Esophagus muscularis mucosa (tissue), 4 donors: ENCODE data around the gene FPR1. TPM values are rescaled to one million over a fixed set of nuclear protein-coding genes. Genes with fewer than 3 reads are reported as not detected.

ENCODE experiments used
- DNase-seq: peaks from one replicate; pipeline ENCODE4 v3.0.0-alpha.2; 2017; ENCODE audit errors: extremely low spot score
- H3K27ac ChIP-seq, 4 donors: fragments of 200-600 bp; sonication (generic); replicated peaks in 1 of 4; 1 replicate in 3 of 4; 2 replicates in 1 of 4; pipeline ENCODE4 v1.5.1; 2016 to 2019; ENCODE audit warnings: mild to moderate bottlenecking in 1 of 4
- H3K27me3 ChIP-seq, 4 donors: fragments of 200-600 bp; sonication (generic); one replicate each; pipeline versions ENCODE4 v1.5.1 to v1.6.0; 2016 to 2019
- H3K36me3 ChIP-seq, 4 donors: fragments of 200-600 bp; sonication (generic); one replicate each; pipeline ENCODE4 v1.5.1; 2016 to 2019
- H3K4me1 ChIP-seq, 4 donors: fragments of 200-600 bp; sonication (generic); one replicate each; pipeline ENCODE4 v1.5.1; 2016 to 2019
- H3K4me3 ChIP-seq, 4 donors: fragments of 200-600 bp; sonication (generic); 1 replicate in 2 of 4; 2 replicates in 2 of 4; pipeline ENCODE4 v1.5.1; 2016 to 2019; ENCODE audit warnings: mild to moderate bottlenecking in 4 of 4, moderate library complexity in 1 of 4
- H3K9me3 ChIP-seq, 4 donors: fragments of 200-600 bp; sonication (generic); 1 replicate in 3 of 4; 2 replicates in 1 of 4; pipeline ENCODE4 v1.5.1; 2016 to 2019
- EP300 ChIP-seq: sonication (generic); formaldehyde crosslinking; IDR thresholded peaks from one replicate; pipeline ENCODE4 v1.6.1; 2017; ENCODE audit warnings: antibody characterized with exemption
- POLR2A ChIP-seq: fragments of 450-650 bp; IDR thresholded peaks from one replicate; pipeline ENCODE4 v1.6.1; 2017; ENCODE audit warnings: antibody characterized with exemption, moderate library complexity, mild to moderate bottlenecking, low read depth
- POLR2AphosphoS5 ChIP-seq, 2 donors: sonication (generic); formaldehyde crosslinking; IDR thresholded peaks; one replicate each; pipeline ENCODE4 v1.6.1; 2017; ENCODE audit warnings: antibody characterized with exemption in 2 of 2
- WGBS: methylation state at CpG from one replicate; pipeline ENCODE4 v1.1.5; 2018; 5-methylcytosine and 5-hydroxymethylcytosine counted together
- intact Hi-C: fragments of 100-400 bp; cut with DNase I; formaldehyde crosslinking; loops from one replicate; pipeline ENCODE4 v1.15.1; 2023
- total RNA-seq, 4 donors: library from RNA; depleted of rRNA; stranded (reverse); fragments of >200 nt; gene quantifications; one replicate each; pipeline versions ENCODE4 v1.1.0 to v1.2.1, GENCODE V29; 2016
- TF ChIP-seq, protein P1 (sequence below), 3 experiments: fragments of 200-600 bp in 2 of 3; fragments of 450-650 bp in 1 of 3; sonication (generic) in 2 of 3; IDR thresholded peaks; one replicate each; pipeline ENCODE4 v1.5.1; 2017 to 2019; ENCODE audit warnings: antibody characterized with exemption in 3 of 3, mild to moderate bottlenecking in 2 of 3, moderate library complexity in 1 of 3

The FPR1 gene
- total RNA-seq, 4 donors from 2014 or later = 3.7 to 38.9 (median 7.7) TPM

DNA sequence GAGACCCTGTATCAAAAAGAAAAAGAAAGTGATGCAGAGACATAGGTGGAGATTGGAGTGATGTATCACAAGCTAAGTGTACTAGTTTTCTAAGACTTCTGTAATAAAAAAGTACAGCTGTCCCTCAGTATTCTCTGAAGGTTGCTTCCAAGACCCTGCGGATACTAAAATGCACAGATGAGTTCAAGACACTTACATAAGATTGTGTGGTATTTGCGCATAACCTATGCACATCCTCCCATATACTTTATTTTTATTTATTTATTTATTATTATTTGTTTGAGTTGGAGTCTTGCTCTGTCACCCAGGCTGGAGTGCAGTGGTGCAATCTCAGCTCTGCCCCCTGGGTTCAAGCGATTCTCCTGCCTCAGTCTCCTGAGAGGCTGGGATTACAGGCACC, 14.3 kb downstream of the FPR1 start:
- 94% methylated on average over 3 of the region's 3 CpGs for WGBS
- intact Hi-C loops = no loop called here
- H3K4me3 ChIP-seq = no peak overlapping the region
- no peaks in the 10 kb centered on the region for H3K4me1 ChIP-seq
- TF ChIP-seq, protein P1, sequence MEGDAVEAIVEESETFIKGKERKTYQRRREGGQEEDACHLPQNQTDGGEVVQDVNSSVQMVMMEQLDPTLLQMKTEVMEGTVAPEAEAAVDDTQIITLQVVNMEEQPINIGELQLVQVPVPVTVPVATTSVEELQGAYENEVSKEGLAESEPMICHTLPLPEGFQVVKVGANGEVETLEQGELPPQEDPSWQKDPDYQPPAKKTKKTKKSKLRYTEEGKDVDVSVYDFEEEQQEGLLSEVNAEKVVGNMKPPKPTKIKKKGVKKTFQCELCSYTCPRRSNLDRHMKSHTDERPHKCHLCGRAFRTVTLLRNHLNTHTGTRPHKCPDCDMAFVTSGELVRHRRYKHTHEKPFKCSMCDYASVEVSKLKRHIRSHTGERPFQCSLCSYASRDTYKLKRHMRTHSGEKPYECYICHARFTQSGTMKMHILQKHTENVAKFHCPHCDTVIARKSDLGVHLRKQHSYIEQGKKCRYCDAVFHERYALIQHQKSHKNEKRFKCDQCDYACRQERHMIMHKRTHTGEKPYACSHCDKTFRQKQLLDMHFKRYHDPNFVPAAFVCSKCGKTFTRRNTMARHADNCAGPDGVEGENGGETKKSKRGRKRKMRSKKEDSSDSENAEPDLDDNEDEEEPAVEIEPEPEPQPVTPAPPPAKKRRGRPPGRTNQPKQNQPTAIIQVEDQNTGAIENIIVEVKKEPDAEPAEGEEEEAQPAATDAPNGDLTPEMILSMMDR (IDR thresholded peaks at IDR 0.05) = no peak
- no peak for TF ChIP-seq EP300
- no peak overlapping the region for H3K27ac ChIP-seq
- H3K9me3 ChIP-seq = no peaks in the 10 kb centered on the region
- no peak for DNase-seq
- H3K27me3 ChIP-seq = peaks cover 0 to 74% (median 0%) of the 10 kb centered on the region in 4 donors
- H3K36me3 ChIP-seq = no peaks in the 10 kb centered on the region

DNA sequence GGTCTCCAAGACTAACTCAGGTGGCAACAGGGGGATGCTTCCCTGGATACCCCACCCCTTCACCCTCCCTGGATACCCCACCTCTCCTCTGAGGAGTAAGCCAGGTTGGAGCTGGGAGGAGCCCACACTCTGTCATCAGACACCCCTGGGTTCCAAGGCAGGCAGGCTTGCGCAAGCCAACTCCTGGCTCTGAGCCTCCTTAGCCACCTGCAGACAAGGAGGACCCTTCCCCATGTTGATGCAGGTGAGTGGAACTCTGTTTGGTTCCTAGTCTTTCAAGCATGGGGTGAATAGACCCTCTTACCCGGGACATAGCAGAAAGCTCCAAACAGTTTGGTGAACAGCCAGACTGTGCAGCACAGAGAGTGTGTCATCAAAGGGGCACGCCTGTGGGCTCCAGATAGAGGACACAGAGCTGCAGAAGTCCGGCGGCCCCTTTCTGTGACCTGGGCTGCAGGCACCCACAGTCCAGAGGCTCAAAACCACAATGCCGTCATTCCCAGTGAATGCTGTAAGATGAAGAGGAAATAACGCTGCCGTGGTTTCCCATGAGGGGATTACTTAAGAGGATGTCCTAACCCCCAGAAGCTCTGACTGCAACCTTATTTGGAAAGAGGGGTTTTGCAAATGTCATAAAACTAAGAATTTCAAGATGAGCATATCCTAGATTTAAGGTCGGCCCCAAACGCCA, 15.8 kb downstream of the FPR1 start:
- Histone ChIP-seq H3K36me3 (no peaks in the 10 kb centered on the region), H3K27me3 (peaks cover 0 to 75% (median 0%) of the 10 kb centered on the region in 4 donors), H3K4me3 (no peak overlapping the region), H3K4me1 (no peaks in the 10 kb centered on the region), H3K27ac (no peak overlapping the region), H3K9me3 (no peaks in the 10 kb centered on the region)
- 63% methylated on average over 8 of the region's 10 CpGs for WGBS
- intact Hi-C loops = no loop called here
- no peak for DNase-seq
- TF ChIP-seq POLR2AphosphoS5 (IDR thresholded peaks at IDR 0.05) = peak in 1 of 2 donors; percentile 24
- TF ChIP-seq, protein P1 (IDR thresholded peaks at IDR 0.05) = no peak
- no peak for TF ChIP-seq POLR2A
- TF ChIP-seq EP300 = peak; percentile 63

DNA sequence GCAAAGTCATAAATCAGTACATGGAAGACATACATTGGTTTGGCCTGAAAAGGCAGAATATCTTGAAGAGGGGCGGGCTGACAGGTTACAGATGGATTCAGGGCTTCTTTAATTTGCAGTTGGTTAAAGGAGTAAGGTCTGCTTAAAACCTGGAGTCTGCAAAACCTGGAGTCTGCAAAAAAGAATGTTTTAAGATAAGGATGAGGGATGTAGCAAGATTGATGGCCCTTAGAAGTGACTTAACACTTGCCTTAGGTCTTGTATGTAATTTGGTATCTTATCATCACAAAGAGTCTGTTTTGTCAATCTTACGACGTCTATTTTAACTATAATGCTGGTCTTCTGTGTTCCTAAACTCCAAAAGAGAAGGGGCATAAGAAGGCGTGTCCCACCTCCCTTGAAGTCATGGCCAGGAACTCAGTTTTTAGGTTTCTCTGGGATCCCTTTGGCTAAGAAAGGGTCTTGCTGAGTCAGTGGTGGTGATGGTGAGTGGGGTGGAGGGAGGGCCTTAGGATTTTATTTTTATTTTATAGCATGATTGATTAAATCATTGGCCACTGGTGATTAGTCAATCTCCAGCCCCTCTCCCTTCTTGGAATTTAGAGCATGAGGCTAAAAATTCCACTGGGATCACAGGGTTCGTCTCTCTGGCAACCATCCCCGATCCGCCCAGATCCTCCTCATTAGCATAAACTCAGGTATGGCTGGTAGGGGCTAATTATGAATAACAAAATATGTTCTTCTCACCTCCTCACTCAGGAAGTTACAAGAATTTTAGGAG, 17.7 kb downstream of the FPR1 start:
- peaks cover 0 to 82% (median 0%) of the 10 kb centered on the region in 4 donors for H3K27me3 ChIP-seq
- H3K9me3 ChIP-seq = no peaks in the 10 kb centered on the region
- TF ChIP-seq EP300 = no peak
- no peak for TF ChIP-seq POLR2AphosphoS5 (IDR thresholded peaks at IDR 0.05)
- TF ChIP-seq, protein P1 (IDR thresholded peaks at IDR 0.05) = no peak
- no peak for TF ChIP-seq POLR2A

DNA sequence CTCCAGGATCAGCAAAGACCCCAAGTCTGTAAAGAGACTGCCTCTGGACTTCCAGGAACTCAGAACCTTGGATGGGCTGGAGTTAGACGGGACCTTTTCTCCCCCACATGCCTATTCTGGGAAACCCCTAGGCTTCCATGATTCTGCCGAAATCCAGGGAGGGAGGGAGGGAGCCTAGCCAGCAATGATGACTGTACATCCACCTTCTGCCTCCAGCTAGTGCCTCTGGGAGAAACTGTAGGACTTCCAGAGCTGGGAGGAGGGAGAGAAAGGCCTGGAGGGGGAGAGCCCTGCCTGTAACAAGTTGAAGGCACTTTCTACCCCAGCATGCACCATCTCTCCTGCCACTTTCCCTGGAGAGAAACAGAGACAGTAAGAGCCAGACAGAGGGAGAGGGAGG, 21.9 kb downstream of the FPR1 start:
- DNase-seq = no peak
- Histone ChIP-seq H3K27ac (no peak overlapping the region), H3K4me1 (peaks cover 0 to 10% (median 8%) of the 10 kb centered on the region in 4 donors), H3K27me3 (peaks cover 0 to 88% (median 8%) of the 10 kb centered on the region in 4 donors), H3K9me3 (no peaks in the 10 kb centered on the region), H3K4me3 (no peak overlapping the region), H3K36me3 (no peaks in the 10 kb centered on the region)
- TF ChIP-seq EP300 (no peak), POLR2A (no peak), POLR2AphosphoS5 (IDR thresholded peaks at IDR 0.05) (no peak)
- TF ChIP-seq, protein P1 (IDR thresholded peaks at IDR 0.05) = no peak
- intact Hi-C loops = no loop called here
- 58% methylated on average over 2 of the region's 2 CpGs for WGBS

More for the DNA sequence above, 17.7 kb downstream of the FPR1 start:
- intact Hi-C loops = no loop called here
- no peak for DNase-seq
- no peak overlapping the region for H3K27ac ChIP-seq
- no peak overlapping the region for H3K4me3 ChIP-seq
- 51% methylated on average over 7 of the region's 7 CpGs for WGBS
- H3K4me1 ChIP-seq = no peaks in the 10 kb centered on the region
- H3K36me3 ChIP-seq = no peaks in the 10 kb centered on the region
